D721Med (cell line): ENCODE data around the gene IFNB1.

Experiments used
- DNase-seq: peaks from one replicate; pipeline ENCODE4 v3.0.0; 2011; ENCODE audit warnings: low spot score; ENCODE audit not compliant: insufficient read length
- FAIRE-seq: peaks from 2 replicates; lab custom pipeline; 2011; peaks lifted over from hg19 to GRCh38; lab: Jason Lieb, UNC
- TF ChIP-seq, protein P1 (sequence below): IDR thresholded peaks from 2 replicates; pipeline ENCODE4 v1.5.1; 2012; ENCODE audit warnings: mild to moderate bottlenecking, control low read depth; ENCODE audit not compliant: insufficient read depth; ENCODE audit errors: missing control alignments

The IFNB1 gene

DNA sequence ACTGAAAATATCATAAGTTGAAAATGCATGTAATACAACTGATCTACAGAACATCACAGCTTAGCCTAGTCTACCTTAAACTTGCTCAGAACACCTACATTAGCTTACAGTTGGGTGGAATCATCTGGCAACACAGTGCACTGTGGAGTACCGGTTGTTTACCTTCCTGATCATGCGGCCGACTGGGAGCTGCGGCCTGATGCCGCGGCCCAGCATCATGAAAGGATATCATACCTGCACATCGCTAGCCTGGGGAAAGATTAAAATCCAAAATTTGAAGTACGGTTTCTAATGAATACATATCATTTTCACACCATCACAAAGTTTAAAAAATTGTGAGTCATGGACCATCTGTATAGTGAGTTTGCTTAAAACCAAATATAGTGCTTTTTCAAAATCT is 48.1 kb downstream of the IFNB1 start:
- TF ChIP-seq, protein P1, sequence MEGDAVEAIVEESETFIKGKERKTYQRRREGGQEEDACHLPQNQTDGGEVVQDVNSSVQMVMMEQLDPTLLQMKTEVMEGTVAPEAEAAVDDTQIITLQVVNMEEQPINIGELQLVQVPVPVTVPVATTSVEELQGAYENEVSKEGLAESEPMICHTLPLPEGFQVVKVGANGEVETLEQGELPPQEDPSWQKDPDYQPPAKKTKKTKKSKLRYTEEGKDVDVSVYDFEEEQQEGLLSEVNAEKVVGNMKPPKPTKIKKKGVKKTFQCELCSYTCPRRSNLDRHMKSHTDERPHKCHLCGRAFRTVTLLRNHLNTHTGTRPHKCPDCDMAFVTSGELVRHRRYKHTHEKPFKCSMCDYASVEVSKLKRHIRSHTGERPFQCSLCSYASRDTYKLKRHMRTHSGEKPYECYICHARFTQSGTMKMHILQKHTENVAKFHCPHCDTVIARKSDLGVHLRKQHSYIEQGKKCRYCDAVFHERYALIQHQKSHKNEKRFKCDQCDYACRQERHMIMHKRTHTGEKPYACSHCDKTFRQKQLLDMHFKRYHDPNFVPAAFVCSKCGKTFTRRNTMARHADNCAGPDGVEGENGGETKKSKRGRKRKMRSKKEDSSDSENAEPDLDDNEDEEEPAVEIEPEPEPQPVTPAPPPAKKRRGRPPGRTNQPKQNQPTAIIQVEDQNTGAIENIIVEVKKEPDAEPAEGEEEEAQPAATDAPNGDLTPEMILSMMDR, result no peak
- FAIRE-seq, result no peak
- no peak for DNase-seq

DNA sequence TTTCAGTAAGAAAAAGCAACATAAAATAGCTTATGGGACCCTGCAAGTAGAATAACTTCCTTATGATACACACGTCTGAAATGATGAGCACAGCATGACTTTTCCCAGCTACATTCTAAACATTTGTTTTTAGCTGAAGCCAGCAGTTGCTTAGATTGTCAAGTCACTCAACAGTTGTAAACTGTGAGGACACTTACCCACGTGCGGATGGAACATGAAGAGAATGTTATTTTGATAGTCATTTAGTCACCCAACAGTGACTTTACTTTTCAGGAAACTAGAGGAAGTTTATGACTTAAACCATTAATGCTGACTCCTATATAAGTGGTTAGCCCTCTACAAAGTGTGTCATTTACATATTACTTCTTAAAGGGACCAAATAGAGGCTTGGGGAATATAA is 49.3 kb downstream of the IFNB1 start:
- TF ChIP-seq, protein P1, result no peak
- DNase-seq (no peak), FAIRE-seq (no peak)

DNA sequence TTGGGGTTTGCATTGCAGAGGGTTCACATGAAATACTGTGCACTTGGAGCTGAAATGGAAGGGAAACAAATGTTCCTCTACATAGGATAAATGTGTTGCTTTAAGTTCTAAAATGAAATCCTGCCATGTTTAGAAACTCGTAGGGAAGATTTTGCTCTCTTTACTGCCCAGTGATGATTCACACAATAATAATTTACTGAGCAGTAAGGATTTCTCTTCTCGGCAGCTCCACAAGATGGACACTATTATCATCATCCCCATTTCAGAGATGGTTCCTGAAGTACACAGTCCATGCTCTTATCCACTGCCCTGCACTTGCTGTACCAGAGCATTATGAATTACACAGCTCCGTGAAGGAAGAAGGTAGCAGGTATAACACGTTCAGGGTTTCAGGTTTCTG is 50.4 kb downstream of the IFNB1 start:
- FAIRE-seq, result no peak
- TF ChIP-seq, protein P1, result no peak
- no peak for DNase-seq
